LHCN-M2 (cell line): ENCODE measurements around the gene GAL3ST2. TPM values are rescaled to one million over a fixed set of nuclear protein-coding genes. Genes with fewer than 3 reads are reported as not detected.

ENCODE experiments used
- DNase-seq: peaks from one replicate; pipeline ENCODE4 v3.0.0-alpha.2; 2012; ENCODE audit warnings: low read depth
- total RNA-seq: library from RNA; depleted of rRNA; stranded (reverse); fragments of >200 nt; gene quantifications from 2 replicates; pipeline ENCODE4 v1.2.3, GENCODE V29; 2014; rRNA removed

The GAL3ST2 gene
- total RNA-seq, 1 experiment from 2014 or later = not detected

GRCh38 chr2:241844066-241844728 lies 67.6 kb downstream of the GAL3ST2 start:
- no peak for DNase-seq

- DNase-seq = no peak
These were observed 68.4 kb downstream of the GAL3ST2 start for GRCh38 chr2:241844831-241845578.

GRCh38 chr2:241846406-241846805 lies 69.8 kb downstream of the GAL3ST2 start:
- no peak for DNase-seq

- no peak for DNase-seq
These were observed 72.4 kb downstream of the GAL3ST2 start for GRCh38 chr2:241848761-241849615.

GRCh38 chr2:241849616-241850543 lies 73.3 kb downstream of the GAL3ST2 start:
- DNase-seq = no peak

GRCh38 chr2:241850544-241851324 lies 74.1 kb downstream of the GAL3ST2 start:
- no peak for DNase-seq

GRCh38 chr2:241851325-241852115 lies 74.9 kb downstream of the GAL3ST2 start:
- DNase-seq = no peak

- no peak for DNase-seq
These were observed 75.7 kb downstream of the GAL3ST2 start for GRCh38 chr2:241852116-241852980.

- no peak for DNase-seq
These were observed 76.5 kb downstream of the GAL3ST2 start for GRCh38 chr2:241852981-241853631.

Other genes with a start within 250 kb of the GAL3ST2 start
- 67.3 and 69.6 TPM in 2 replicates for gene BOK, start 218.1 kb upstream of the GAL3ST2 start, total RNA-seq
- 59.4 and 63.5 TPM in 2 replicates for gene THAP4, start 139.7 kb upstream of the GAL3ST2 start, total RNA-seq
- gene ATG4B, start 139.1 kb upstream of the GAL3ST2 start, total RNA-seq = 68.9 and 99.8 TPM in 2 replicates
- 108 and 132 TPM in 2 replicates for gene DTYMK, start 90.0 kb upstream of the GAL3ST2 start, total RNA-seq
- gene ING5, start 74.8 kb upstream of the GAL3ST2 start, total RNA-seq = 22.2 and 24.7 TPM in 2 replicates
- gene D2HGDH, start 42.2 kb upstream of the GAL3ST2 start, total RNA-seq = 12.7 and 13.5 TPM in 2 replicates
- gene NEU4, start 32.4 kb downstream of the GAL3ST2 start, total RNA-seq = not detected in 2 replicates
- not detected in 2 replicates for gene PDCD1, start 82.1 kb downstream of the GAL3ST2 start, total RNA-seq
- not detected in 2 replicates for gene RTP5, start 92.9 kb downstream of the GAL3ST2 start, total RNA-seq